ENCODE results near the gene PNLIP. TPM values are rescaled to one million over a fixed set of nuclear protein-coding genes. Genes with fewer than 3 reads are reported as not detected.
A peak's percentile ranks its signal among the peaks of the same experiment; 100 is the strongest.

Gene PNLIP
- not detected for total RNA-seq

DNA sequence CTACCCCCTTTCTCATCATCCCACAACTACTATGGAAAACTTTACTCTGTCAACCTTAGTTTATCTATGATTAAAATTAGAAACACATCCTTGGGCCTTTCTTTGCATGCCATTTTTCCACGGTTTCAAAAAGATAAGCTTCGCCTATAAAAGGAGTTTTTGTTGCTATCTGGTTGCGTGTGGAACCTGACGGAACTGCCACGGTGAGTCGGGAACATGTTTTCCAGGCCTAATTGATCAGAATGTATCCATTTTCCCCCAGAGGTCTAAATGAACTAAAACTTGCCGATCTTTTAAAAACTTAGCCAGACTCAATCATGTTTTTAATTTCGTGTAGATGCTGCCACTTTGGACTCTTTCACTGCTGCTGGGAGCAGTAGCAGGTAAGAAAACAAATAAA is at the start of gene PNLIP:
Gene PNLIP (plus strand): TSS at position 176 of the 400 bp plus-strand sequence. CDS start 162 bp downstream, at position 338.
- H3K36me3 Mint-ChIP-seq (ENCODE audit: low read depth), result no peaks in the 10 kb centered on the region
- intact Hi-C loops (cut with micrococcal nuclease), result no loop called here
- H3K4me3 Mint-ChIP-seq, result no peak within 1 kb of the TSS
- H3K9me3 Mint-ChIP-seq, result no peaks in the 10 kb centered on the region
- no peak within 1 kb of the TSS for H3K27ac Mint-ChIP-seq
- no peaks in the 10 kb centered on the region for H3K4me1 Mint-ChIP-seq (ENCODE audit: low read depth)
- H3K27me3 Mint-ChIP-seq (ENCODE audit: low read depth), result peaks cover 2% of the 10 kb centered on the region
- no peak for DNase-seq
- CTCF ChIA-PET, result no interaction called here

DNA sequence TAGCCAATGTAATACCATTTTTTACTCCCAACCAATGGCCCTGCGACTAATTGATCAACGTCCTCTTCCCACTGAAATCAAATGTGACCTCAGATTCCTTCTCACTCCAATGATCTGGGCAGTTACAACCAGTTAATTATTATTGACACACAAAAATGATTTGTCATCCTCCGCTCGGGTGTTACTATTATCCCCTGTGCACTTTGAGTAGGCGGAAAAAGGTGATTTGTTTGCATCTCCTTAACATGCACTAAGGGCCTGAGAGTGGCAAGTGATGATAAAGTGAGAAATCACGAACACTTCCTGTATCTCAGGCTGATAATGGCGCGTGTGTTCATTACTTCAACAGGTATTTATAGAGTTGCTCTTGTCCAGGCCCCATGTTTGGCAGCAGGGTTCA is 40.9 kb upstream of the PNLIP start:
- Mint-ChIP-seq H3K36me3 (ENCODE audit: low read depth) (no peaks in the 10 kb centered on the region), H3K27me3 (ENCODE audit: low read depth) (peaks cover 5% of the 10 kb centered on the region), H3K4me1 (ENCODE audit: low read depth) (no peaks in the 10 kb centered on the region), H3K27ac (no peak overlapping the region), H3K9me3 (no peaks in the 10 kb centered on the region), H3K4me3 (no peak overlapping the region)
- DNase-seq, result no peak
- intact Hi-C loops (cut with micrococcal nuclease), result no loop called here
- CTCF ChIA-PET, result no interaction called here

DNA sequence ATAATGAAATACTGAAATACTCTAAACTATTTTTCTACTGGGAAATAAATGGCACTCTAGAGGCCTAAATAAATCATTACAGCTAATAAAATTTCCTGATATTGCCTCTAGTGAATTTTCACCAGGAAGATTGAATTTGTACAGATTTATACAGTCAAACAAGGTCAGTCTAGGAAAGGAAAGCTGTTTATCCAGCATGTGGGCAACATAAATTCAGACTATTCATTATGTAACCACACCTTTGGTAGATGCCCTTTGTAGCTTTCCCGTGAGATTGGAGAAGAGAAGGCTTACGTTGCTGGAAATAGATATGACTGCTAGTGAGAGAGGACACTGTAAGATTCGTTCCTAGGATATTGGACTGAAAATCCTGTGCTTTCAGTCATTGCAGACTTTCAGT is 35.2 kb upstream of the PNLIP start:
- no peak overlapping the region for H3K4me3 Mint-ChIP-seq
- peaks cover 9% of the 10 kb centered on the region for H3K27me3 Mint-ChIP-seq (ENCODE audit: low read depth)
- no peaks in the 10 kb centered on the region for H3K9me3 Mint-ChIP-seq
- no peaks in the 10 kb centered on the region for H3K4me1 Mint-ChIP-seq (ENCODE audit: low read depth)
- intact Hi-C loops (cut with micrococcal nuclease), result no loop called here
- CTCF ChIA-PET, result interaction anchor here (1.6 kb wide), 1 partner anchor 11 kb away, joined by 7 read pairs; no protein-coding TSS in a partner anchor
- no peaks in the 10 kb centered on the region for H3K36me3 Mint-ChIP-seq (ENCODE audit: low read depth)
- no peak overlapping the region for H3K27ac Mint-ChIP-seq
- no peak for DNase-seq

- Mint-ChIP-seq H3K9me3 (no peaks in the 10 kb centered on the region), H3K4me3 (no peak overlapping the region), H3K27me3 (ENCODE audit: low read depth) (peaks cover 9% of the 10 kb centered on the region), H3K36me3 (ENCODE audit: low read depth) (no peaks in the 10 kb centered on the region), H3K4me1 (ENCODE audit: low read depth) (no peaks in the 10 kb centered on the region), H3K27ac (no peak overlapping the region)
- no peak for DNase-seq
- CTCF ChIA-PET, result interaction anchor here (1.6 kb wide), 1 partner anchor 11 kb away, joined by 7 read pairs; no protein-coding TSS in a partner anchor
- intact Hi-C loops (cut with micrococcal nuclease), result no loop called here
Observed at GRCh38 chr10:116511365-116511764, 34.4 kb upstream of the PNLIP start.

- peaks cover 11% of the 10 kb centered on the region for H3K27me3 Mint-ChIP-seq (ENCODE audit: low read depth)
- H3K36me3 Mint-ChIP-seq (ENCODE audit: low read depth), result no peaks in the 10 kb centered on the region
- DNase-seq, result peak; percentile 45
- H3K4me1 Mint-ChIP-seq (ENCODE audit: low read depth), result no peaks in the 10 kb centered on the region
- H3K9me3 Mint-ChIP-seq, result no peaks in the 10 kb centered on the region
- no peak overlapping the region for H3K4me3 Mint-ChIP-seq
- CTCF ChIA-PET, result interaction anchor here (0.7 to 1.8 kb wide), 3 partner anchors 11 to 35 kb away, joined by 3 to 7 read pairs (median 3); no protein-coding TSS in a partner anchor
- H3K27ac Mint-ChIP-seq, result no peak overlapping the region
- intact Hi-C loops (cut with micrococcal nuclease), result loop anchor here (1.0 kb wide), 2 partner anchors 77 to 655 kb away; no protein-coding TSS in a partner anchor
Observed at GRCh38 chr10:116521424-116522290, 24.1 kb upstream of the PNLIP start.

DNA sequence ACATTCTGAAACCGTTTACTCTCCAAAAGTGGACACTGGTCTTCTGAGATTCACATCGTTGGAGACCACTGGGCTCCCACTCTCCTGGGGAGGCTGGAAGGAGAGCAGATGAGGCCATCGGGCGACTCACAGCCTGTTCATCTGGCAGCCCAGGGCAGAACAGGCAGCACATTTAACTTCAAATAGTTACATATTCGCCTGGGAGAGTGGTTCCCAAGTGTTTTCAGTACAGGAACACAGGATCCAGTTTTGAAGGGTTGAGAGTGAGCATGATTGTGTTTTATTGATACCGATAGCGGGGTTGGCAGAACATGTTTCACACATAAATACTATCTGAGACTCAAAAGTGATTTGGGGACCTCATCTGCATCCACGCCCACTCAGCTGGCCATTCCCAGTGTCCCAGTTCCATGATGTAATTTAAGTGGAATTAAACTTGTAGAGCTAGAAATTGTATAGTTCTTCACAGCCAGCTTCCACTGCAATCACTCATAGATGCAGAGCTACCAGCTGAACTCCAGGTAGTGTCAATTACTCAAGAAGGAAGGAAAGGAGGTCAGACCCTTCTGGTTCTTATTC is 22.8 kb upstream of the PNLIP start:
- H3K4me3 Mint-ChIP-seq, result no peak overlapping the region
- peaks cover 11% of the 10 kb centered on the region for H3K27me3 Mint-ChIP-seq (ENCODE audit: low read depth)
- no peaks in the 10 kb centered on the region for H3K4me1 Mint-ChIP-seq (ENCODE audit: low read depth)
- H3K36me3 Mint-ChIP-seq (ENCODE audit: low read depth), result no peaks in the 10 kb centered on the region
- DNase-seq, result no peak
- intact Hi-C loops (cut with micrococcal nuclease), result no loop called here
- CTCF ChIA-PET, result interaction anchor here (1.2 to 1.8 kb wide), 2 partner anchors 12 to 159 kb away, joined by 3 to 7 read pairs; no protein-coding TSS in a partner anchor
- H3K27ac Mint-ChIP-seq, result no peak overlapping the region
- no peaks in the 10 kb centered on the region for H3K9me3 Mint-ChIP-seq

- no peak for DNase-seq
- peaks cover 11% of the 10 kb centered on the region for H3K27me3 Mint-ChIP-seq (ENCODE audit: low read depth)
- no peaks in the 10 kb centered on the region for H3K4me1 Mint-ChIP-seq (ENCODE audit: low read depth)
- H3K36me3 Mint-ChIP-seq (ENCODE audit: low read depth), result no peaks in the 10 kb centered on the region
- no peak overlapping the region for H3K27ac Mint-ChIP-seq
- CTCF ChIA-PET, result interaction anchor here (1.0 kb wide), 1 partner anchor 9 kb away, joined by 3 read pairs; no protein-coding TSS in a partner anchor
- intact Hi-C loops (cut with micrococcal nuclease), result no loop called here
- H3K4me3 Mint-ChIP-seq, result no peak overlapping the region
- no peaks in the 10 kb centered on the region for H3K9me3 Mint-ChIP-seq
Observed at GRCh38 chr10:116524736-116525135, 21.0 kb upstream of the PNLIP start.

DNA sequence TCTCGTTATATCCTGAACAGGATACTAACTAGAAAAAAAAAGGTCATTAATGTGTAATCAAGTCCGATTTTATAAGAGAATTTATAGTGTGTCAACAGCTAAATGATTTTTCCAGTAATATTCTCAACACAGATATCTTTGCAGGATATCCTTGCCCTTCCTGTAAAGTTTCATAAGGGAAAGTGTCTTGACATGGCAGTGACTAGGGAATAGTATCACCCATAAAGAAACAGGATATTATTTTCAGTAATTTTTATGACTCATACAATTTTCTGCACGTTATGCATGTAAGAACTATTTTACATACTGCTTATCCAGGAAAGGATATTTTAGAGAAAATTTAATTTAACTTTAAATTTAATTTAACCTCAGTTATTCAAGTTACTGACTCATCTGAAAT is 19.5 kb upstream of the PNLIP start:
- intact Hi-C loops (cut with micrococcal nuclease), result no loop called here
- H3K27ac Mint-ChIP-seq, result no peak overlapping the region
- H3K9me3 Mint-ChIP-seq, result no peaks in the 10 kb centered on the region
- no peaks in the 10 kb centered on the region for H3K4me1 Mint-ChIP-seq (ENCODE audit: low read depth)
- CTCF ChIA-PET, result interaction anchor here (1.0 kb wide), 1 partner anchor 35 kb away, joined by 3 read pairs; no protein-coding TSS in a partner anchor
- no peaks in the 10 kb centered on the region for H3K36me3 Mint-ChIP-seq (ENCODE audit: low read depth)
- H3K27me3 Mint-ChIP-seq (ENCODE audit: low read depth), result peaks cover 11% of the 10 kb centered on the region
- H3K4me3 Mint-ChIP-seq, result no peak overlapping the region
- DNase-seq, result no peak

DNA sequence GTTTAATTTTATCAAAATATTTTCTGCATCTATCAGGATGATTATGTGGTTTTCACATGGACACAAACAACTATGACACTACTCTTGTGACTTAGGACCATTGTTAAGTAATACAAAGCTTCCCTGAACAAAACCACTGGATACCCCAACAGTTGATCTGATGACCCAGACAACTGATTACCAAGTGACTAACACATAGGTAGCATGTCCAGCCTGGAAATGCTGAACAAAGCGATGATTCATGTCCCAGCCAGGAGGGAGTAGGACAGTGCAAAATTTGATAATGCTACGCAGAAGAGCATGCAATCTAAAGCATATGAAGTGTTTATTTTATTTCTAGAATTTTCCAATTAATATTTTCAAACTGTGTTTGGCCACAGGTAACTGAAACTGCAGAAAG is 8.9 kb upstream of the PNLIP start:
- peaks cover 8% of the 10 kb centered on the region for H3K27me3 Mint-ChIP-seq (ENCODE audit: low read depth)
- H3K27ac Mint-ChIP-seq, result no peak overlapping the region
- no peaks in the 10 kb centered on the region for H3K4me1 Mint-ChIP-seq (ENCODE audit: low read depth)
- intact Hi-C loops (cut with micrococcal nuclease), result no loop called here
- no peak for DNase-seq
- no peaks in the 10 kb centered on the region for H3K9me3 Mint-ChIP-seq
- H3K4me3 Mint-ChIP-seq, result no peak overlapping the region
- no peaks in the 10 kb centered on the region for H3K36me3 Mint-ChIP-seq (ENCODE audit: low read depth)
- CTCF ChIA-PET, result no interaction called here

- Mint-ChIP-seq H3K4me3 (no peak overlapping the region), H3K27ac (no peak overlapping the region), H3K9me3 (no peaks in the 10 kb centered on the region), H3K36me3 (ENCODE audit: low read depth) (no peaks in the 10 kb centered on the region), H3K27me3 (ENCODE audit: low read depth) (peaks cover 8% of the 10 kb centered on the region), H3K4me1 (ENCODE audit: low read depth) (no peaks in the 10 kb centered on the region)
- CTCF ChIA-PET, result no interaction called here
- intact Hi-C loops (cut with micrococcal nuclease), result no loop called here
- DNase-seq, result no peak
Observed at GRCh38 chr10:116538456-116538855, 7.3 kb upstream of the PNLIP start.

DNA sequence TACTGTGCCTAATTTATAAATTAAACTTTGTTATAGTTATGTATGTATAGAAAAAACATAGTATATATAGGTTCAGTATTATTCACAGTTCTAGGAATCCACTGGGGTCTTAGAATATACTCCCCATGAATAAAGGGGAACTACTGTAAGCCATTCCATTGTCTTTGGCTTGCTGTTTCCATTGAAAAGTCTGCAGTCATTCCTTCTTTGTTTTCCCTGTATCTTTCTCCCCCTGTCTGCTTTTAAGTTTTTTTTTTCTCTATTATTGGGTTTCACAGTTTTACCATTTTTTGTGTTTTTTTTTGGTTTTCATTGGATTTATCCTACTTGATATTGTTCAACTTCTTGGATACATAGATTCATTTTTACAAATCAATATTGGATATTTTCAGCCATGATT is 6.7 kb upstream of the PNLIP start:
- Mint-ChIP-seq H3K4me3 (no peak overlapping the region), H3K4me1 (ENCODE audit: low read depth) (no peaks in the 10 kb centered on the region), H3K27ac (no peak overlapping the region), H3K9me3 (no peaks in the 10 kb centered on the region), H3K36me3 (ENCODE audit: low read depth) (no peaks in the 10 kb centered on the region), H3K27me3 (ENCODE audit: low read depth) (peaks cover 8% of the 10 kb centered on the region)
- CTCF ChIA-PET, result interaction anchor here (0.8 kb wide), 1 partner anchor 18 kb away, joined by 3 read pairs; no protein-coding TSS in a partner anchor
- intact Hi-C loops (cut with micrococcal nuclease), result no loop called here
- DNase-seq, result no peak

- no peak for DNase-seq
- intact Hi-C loops (cut with micrococcal nuclease), result no loop called here
- H3K4me3 Mint-ChIP-seq, result no peak overlapping the region
- CTCF ChIA-PET, result no interaction called here
- H3K27ac Mint-ChIP-seq, result no peak overlapping the region
- H3K36me3 Mint-ChIP-seq (ENCODE audit: low read depth), result no peaks in the 10 kb centered on the region
- no peaks in the 10 kb centered on the region for H3K9me3 Mint-ChIP-seq
- no peaks in the 10 kb centered on the region for H3K4me1 Mint-ChIP-seq (ENCODE audit: low read depth)
- peaks cover 8% of the 10 kb centered on the region for H3K27me3 Mint-ChIP-seq (ENCODE audit: low read depth)
Observed at GRCh38 chr10:116540814-116541213, 4.9 kb upstream of the PNLIP start.
